GM18502 (cell line): ENCODE results near the gene RASD2.

Experiments
- ATAC-seq: cut with Tn5 transposase; IDR thresholded peaks from one replicate; pipeline ENCODE4 v1.9.1; 2021; ENCODE audit warnings: mild to moderate bottlenecking; ENCODE audit not compliant: unreplicated experiment, poor library complexity

The RASD2 gene

GRCh38 chr22:35556666-35557065 lies 16.0 kb downstream of the RASD2 start:
- ATAC-seq: no peak

DNA sequence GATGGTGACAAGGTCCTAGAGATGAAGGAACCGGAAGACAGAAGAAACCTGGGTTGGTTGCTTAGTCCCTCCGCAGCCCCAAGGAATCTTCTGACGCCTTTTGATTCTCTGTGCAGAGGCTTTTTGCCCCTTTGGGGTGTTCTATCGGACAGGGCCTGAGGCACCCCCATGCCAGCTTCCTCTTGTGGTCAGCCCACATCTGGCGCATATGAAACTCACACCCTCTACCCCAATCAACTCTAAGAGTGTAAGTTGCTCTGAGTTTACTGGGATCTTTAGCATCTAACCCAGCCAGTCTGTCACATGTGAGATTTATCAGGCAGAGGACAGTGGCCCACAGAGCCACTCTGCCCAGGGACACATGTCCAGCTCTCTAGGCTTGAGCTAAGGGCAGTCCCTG lies 17.4 kb downstream of the RASD2 start:
- ATAC-seq: no peak

DNA sequence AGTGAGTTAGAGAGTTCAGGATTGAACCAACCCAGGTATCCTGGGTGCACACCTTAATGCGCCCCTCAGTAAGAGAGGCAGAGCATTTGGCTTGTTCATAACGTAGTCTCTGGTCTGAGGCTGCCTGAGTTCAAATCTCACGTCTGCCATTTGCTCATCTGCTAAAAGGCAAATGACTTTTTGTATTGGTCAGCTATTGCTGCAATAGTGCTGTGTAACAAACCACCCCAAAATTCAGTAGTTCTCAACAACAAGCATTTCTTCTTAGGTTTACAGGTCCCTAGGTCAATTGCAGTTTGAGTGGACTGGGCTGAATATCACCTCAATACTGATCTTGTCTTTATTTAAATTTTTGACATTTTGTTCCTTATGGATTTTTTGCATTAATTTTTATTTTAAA lies 18.1 kb downstream of the RASD2 start:
- ATAC-seq: no peak

DNA sequence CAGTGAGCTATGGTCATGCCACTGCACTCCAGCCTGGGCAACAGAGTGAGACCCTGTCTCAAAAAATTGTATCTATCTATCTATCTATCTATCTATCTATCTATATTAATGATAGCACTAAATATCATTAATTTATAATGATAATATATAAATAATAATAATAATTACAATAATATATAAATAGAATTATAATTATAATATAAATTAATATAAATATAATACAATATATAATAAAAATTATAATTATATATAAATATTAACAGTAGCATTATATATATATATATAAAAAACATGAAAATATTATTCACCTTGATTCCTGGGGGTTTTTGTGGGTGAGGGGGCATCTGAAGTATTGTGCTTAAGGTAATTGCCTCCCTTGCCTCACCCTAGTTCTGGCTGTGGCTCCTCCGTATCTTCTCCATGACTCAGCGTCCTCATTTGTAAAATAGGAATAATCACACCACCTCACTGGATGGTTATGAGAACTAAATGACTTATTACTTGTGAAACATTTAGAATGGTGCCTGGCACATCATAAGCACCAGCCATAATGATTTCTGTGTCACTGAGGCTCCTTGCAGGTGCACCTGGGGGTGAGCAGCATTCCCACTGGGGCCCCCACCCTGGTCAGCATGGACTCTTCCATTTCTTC lies 18.8 kb downstream of the RASD2 start:
- no peak for ATAC-seq

DNA sequence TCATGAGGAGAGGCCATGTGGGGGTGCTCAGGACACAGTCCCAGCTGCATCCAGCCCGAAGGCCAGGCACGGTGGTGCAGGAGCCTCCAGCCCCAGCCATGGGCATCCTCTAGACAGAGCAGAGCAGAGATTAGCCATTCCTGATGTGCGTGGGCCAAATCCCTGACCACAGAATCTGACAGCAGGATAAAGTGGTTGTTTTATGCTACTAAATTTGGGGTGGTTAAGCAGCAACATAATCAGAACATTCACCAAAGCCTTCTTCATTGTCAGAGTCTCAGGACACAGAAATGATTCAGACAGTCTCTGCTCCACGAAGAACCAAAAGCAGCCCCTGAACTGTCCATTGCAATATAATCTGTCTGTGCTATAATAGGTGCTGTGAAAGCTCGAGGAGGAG lies 19.7 kb downstream of the RASD2 start:
- no peak for ATAC-seq

- ATAC-seq: no peak
These were observed 20.2 kb downstream of the RASD2 start for GRCh38 chr22:35560824-35561223.

- no peak for ATAC-seq
These were observed 21.3 kb downstream of the RASD2 start for GRCh38 chr22:35561796-35562526.

DNA sequence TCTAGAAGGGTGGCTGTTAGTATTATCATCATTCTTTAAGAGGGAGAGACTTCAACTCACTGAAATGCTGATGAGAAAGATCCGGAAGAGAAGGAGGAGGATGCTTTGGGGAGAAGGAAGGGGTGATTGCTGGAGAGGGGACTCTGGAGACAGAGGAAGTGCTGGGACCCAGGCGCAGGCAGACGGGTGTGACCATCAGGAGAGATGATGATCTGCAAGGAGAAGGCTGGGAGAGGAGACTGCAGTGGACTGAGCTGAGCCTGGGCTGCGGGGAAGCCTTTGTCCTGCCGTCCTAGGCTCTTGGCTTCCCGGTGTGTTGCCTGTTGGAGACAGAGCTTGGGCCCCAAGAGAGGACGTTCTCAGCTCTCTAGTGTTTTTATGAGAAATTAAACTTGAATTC lies 22.6 kb downstream of the RASD2 start:
- no peak for ATAC-seq

GRCh38 chr22:35564975-35565867 lies 24.6 kb downstream of the RASD2 start:
- ATAC-seq: no peak

DNA sequence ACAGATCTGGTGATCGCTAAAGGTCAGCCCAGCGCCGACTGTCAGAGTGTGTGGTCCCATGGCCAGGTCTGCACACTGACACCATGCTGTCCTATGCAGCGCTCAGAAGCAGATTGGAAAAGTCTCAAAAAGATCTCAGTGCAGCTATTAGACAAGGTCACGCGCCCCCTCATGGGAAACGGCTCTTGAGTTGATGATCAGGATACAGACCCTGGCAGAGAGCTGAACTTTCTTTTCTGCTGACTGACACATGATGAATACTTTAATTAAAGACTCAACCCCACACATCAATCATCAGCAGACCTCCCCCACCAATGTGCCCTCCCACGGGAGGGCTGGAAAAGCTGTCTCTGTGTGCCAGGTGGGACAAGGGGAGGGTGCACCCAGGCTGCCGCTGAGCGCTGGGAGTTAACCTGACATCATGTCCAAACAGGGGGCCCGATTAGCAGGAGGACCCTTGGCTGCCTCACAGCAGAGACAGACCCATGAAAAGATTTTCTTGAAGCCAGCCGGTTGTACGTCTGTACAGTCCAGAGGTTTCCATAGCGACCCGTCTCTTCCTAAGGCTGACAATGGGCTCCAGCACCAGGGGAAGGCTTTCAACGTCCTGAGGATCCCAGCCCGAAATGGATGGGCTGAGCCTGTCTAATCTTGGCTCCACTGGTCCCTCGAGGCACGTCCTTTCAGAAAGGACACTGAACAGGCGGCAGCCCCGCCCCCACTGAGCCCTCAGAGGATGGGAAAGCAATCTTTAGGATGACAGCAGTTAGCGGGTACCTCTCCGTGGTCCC lies 26.9 kb downstream of the RASD2 start:
- ATAC-seq: no peak

DNA sequence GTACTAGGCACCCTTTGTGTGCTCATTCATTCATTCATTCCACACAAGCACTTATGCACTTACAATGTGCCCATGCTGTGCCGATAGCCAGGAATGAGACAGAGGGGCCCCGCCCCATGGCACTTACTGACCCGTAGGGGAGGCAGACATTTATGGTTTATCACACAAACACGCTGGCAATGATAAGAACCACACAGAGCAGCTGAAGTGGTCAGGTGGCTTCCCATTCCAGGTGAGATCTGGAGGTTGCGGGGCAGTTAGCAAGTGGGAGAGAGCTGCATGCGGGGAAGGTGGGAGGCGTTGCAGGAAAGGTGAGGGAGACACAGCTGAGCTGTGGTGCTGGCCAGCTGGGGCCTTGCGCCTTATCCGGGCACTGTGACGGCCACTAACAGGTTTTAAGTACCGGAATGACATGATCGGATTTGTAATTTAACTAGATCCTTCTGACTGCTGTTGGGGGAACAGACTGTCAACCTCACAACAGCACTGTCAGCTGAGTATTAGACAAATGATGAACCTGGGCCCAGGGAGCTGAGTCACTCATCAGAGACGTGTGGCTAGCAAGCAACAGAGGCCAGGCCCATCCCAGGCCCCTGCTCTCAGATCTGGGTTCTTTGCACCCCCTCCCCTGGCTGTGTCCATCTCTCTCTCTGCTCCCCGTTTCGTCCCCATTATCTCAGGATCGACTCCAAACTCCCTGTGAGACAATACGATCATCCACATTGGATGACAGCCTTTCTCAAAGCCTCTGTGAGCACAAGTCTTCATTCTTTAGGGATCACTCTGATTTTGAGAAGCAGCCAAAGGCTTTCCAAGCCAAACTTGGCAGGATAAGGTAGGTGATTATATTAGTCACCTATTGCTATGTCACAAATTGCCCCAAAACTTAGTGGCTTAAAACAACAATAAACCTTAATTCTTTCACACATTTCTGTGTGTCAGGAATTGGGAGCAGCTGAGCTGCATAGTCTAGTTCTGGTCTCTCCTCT lies 28.4 kb downstream of the RASD2 start:
- ATAC-seq: no peak

DNA sequence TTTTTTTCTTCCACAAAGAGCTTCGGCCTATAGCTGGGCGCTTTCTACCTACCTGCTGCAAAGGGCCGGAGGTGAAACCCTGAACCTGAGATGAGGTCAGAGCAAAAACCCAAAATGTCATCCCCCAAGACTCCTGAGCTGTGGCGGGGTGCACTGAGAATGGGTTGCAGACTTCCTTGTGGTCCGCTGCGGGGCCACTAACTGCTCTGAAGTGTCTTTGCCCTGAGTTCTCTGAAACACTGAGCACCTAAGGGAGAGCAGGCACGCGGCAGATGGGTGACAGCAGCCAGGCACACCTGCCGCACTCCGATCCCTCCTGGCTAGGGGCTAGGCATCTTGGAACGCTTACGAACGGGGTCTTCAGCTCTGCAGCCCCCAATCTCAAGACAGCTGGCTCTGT lies 29.3 kb downstream of the RASD2 start:
- no peak for ATAC-seq

GRCh38 chr22:35570686-35571194 lies 30.1 kb downstream of the RASD2 start:
- no peak for ATAC-seq

DNA sequence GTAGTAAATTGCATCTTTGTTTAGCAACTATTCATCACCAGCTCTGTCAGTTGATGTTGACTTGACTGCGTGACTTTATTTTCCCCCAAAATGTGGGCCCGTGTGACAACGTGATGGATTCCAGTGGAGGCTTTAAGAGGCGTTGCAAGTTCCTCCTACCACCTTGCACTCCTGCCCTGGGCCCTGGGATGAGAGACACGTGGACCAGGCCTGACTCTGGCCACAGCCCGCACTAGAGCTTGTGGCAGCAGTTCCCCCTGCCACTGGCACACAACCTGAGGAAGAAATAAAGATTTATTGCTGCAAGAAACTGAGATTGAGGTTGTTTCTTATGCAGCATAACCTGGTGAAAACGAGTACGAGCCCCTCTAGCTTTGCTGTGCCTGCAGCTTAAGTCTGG lies 31.9 kb downstream of the RASD2 start:
- no peak for ATAC-seq

- ATAC-seq: no peak
These were observed 34.6 kb downstream of the RASD2 start for GRCh38 chr22:35575116-35575748.

DNA sequence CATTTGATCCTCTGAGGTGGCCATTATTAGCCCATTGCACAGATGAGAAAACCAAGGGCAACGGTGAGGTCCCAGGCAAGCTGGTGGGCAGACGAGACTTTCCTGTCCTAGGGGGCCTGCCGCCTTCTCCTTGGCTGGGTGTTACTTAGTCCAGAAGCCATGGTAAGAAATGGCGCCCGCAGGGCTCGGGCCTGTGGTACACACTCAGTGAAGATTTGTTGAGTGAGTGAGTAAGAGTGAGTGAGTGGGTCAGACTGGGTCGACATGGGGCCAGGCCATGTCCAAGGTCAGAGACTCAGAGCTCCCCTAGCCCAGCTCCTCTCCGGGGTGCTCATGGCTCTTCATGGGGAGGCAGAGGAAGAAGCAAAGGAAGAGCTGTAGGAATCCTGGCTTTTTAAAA lies 36.0 kb downstream of the RASD2 start:
- ATAC-seq: no peak

DNA sequence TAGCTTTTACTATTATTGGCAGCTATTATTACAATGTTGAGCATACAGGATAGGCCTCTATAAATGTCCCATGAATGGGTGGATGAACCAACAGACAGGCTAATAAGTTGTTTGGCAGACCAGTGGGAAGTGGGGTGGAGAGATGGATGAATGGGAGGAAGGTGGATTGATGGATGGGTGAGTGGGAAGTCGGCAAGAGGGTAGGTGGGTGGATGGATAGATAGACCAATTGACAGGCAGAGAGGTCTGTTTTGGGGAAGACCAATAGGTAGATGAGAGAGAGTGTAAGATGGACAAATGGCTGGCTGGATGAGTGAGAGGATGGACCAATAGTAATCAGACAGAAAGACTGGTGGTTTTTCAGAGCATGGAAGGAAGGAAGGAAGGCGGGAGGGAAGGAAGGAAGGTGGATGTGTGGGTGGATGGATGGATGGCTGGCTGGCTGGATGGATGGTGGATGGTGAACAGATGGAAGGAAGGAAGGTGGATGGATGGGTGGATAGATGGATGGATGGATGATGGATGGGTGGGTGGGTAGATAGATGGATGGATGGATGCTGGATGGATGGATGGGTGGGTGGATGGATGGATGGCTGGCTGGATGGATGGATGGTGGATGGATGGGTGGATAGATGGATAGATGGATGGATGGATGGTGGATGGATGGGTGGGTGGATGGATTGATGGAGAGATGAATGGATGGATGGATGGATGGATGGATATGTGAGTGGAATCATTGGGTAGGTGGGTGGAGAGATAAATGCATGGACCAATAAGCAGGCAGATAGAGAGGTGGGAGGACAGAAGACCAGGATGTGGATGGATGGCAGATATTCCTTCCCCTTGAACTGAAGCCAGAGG lies 37.4 kb downstream of the RASD2 start:
- no peak for ATAC-seq
